ENCODE results near the gene CARMIL1.

DNA sequence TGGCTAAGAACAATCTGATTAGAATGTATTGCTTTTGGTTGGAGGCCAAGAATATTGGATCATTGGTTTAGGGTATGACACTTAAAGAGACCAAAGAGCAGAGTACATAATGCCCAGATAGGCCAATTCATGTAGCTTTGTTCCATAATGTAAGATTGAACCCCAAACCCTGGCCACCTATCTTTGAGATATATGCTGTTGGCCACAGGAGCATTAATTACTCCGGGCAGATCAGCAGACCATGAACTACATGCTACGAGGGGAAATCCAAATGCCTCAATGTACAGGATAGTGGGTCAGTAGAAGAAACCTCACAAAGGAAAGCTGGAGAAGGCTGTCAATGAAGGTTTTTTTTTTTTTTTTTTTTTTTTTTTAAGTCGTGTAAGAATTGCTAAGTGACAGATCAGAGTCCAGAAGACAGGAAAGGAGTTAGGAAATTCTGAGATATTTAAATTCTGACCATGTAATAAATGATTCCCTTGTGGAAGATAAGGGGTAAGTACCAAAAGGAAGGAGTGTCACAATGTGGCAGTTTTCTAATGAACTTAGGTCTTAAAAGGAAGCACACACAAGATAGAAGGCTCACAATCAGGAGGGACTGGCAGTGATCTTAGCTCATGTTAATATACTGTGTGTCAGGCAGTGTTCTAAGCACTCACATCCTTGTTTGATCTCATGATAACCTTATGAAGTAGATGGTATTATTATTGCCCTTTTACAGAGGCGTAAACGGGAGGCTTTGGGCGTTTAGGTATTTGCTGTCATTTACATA lies 61.4 kb downstream of the CARMIL1 start:
- TF ChIP-seq POLR2AphosphoS5 (IDR thresholded peaks at IDR 0.05; ENCODE audit: low read depth, low read length) (no peak), POLR2A (IDR thresholded peaks at IDR 0.05; ENCODE audit: low read depth, low read length) (no peak)
